HG03520 (cell line): ENCODE results near the gene NDUFB1.

Experiments used
- ATAC-seq: cut with Tn5 transposase; IDR thresholded peaks from one replicate; pipeline ENCODE4 v1.9.1; 2021; ENCODE audit warnings: mild to moderate bottlenecking, moderate library complexity; ENCODE audit not compliant: unreplicated experiment

NDUFB1 gene

DNA sequence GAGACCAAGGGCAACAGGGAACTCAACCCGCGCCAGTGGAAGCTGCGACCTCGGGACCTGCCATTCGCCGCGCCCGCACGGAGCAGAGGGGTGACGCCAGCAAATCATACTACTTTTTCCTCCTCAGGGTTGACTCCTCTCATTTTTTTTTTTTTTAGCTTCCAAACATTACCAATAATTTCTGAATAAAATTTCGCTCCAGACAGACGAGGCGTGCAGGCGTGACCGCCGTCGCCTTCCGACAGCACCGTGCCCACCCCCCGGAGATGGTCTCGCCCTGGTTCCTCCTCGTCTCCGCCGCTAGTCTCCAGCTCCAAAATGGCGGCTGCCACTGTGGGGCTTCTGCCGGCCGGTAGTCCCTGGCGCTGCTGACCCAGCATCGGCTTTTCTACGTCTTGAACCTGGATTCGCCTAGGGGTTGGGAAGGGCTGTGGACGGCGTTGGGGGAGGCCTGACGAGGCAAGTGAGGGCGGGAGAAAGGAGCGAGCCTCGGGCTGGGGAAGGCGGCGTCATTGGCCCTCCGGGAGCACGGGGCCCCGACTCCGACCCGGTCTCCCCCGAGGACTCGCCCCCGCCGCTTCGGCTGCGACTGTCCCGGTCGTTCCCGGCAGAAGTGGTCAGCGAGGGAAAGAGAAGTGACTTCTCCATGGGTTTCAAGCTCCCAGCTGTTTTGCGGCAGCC lies at the start of gene NDUFB1, which contains the start of gene CPSF2:
Gene NDUFB1 (minus strand): TSS at position 37 of the 681 bp plus-strand sequence. CDS start 4,069 bp downstream, outside the sequence.
Gene CPSF2 (plus strand): TSS at position 300 of the 681 bp plus-strand sequence. CDS start 9,016 bp downstream, outside the sequence.
- peak; percentile 80 for ATAC-seq

DNA sequence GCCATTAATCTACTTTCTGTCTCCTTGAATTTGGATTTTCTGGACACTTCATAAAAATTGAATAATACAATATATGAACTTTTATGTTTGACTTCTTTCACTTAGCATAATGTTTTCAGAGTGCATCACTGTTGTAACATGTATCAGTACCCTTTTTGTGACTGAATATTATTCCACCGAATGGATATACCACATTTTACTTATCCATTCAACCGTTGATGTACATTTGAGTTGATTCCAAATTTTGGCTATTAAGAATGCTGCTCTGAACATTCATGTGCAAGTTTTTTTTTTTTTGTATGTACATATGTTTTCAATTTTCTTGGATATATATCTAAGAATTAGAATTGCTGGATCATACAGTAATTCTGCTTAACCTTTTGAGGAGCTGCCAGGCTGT lies 43.5 kb upstream of the NDUFB1 start:
- ATAC-seq, result no peak

- no peak for ATAC-seq
These were observed 40.0 kb upstream of the NDUFB1 start for GRCh38 chr14:92161521-92161920.

DNA sequence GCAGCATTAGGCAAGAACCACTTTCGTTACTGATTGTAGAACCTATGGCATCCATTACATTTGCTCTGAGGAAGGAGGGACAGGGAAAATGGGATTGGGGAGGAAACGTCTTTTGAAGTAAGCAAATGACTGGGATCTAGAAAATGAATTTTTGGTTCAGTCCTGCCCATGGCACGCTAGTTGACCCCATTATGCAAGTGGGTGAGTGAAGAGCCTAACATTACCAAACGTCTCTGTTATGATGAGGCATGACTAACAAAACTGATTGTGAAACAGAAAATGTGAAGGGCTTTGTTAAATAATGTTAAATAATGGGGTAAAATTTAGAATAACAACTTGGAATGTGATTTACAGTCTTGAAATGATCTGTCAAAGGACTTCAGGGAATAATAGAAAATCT lies 39.1 kb upstream of the NDUFB1 start:
- no peak for ATAC-seq

- ATAC-seq, result no peak
These were observed 32.9 kb upstream of the NDUFB1 start for GRCh38 chr14:92154283-92154942.

DNA sequence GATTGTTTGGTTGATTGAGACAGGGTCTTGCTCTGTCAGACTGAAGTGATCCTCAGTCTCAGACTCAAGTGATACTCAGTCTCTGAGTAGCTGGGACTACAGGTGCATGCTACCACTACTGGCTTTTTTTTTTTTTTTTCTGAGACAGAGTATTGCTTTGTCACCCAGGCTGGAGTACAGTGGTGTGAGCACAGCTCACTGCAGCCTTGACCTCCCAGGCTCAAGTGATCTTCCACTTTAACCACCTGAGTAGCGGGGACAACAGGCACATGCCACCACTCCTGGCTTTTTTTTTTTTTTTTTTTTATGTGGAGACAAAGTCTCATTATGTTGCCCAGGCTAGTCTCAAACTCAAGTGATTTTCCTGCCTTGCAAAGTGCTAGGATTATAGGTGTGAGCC lies 32.1 kb upstream of the NDUFB1 start:
- no peak for ATAC-seq

DNA sequence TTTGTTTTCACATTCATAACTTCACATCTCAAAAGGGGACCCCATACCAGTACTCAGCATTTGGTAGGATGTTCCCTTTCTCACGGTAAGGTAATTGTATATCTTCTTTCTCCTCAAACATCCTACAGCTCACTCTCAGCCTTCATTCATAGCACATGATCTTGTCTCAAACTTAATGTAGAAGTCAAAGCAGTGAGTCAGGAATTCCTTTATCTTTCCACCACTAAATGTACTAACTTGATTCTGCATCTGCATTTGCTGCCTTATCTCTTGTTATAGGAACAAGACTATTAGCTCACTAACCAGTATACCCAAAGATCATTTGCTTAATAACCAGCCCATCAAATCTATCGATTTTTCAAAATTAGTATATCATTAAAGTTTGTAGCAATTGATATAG lies 23.2 kb upstream of the NDUFB1 start:
- no peak for ATAC-seq

DNA sequence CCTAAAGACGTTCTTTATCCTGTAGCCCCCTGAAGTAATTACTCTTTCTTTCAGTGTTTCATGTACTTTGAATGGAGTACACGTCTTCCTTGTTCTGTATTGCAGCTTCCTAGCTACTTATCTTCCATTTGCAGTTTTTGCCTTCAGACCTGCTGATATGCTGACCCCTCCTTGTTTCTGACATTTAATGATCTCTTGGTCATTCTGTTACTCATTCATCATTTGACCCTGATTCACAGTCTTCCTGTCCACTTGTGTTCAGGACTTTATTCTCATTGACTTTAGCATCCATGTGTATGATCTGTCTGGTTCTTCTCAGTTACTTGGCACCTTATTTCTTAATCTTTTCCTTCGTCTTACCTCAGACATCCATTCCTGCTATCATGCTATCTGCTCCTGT lies 22.5 kb upstream of the NDUFB1 start:
- ATAC-seq, result no peak

DNA sequence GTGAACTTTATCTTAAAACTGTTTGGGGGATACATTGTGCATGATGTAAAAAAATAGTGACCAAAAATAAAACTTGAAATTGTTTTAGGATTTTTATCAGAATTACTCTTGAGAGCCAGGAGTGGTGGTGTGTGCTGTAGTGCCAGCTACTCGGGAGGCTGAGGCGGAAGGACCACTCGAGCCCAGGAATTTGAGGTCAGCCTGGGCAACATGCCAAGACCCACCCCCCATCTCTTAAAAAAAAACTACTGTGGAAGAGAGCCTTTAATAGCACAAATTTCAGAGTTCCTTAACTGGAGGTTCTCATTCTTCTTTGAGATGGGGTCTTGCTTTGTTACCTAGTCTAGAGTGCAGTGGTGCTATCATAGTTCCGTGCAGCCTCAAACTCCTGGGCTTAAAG lies 21.8 kb upstream of the NDUFB1 start:
- ATAC-seq, result no peak

GRCh38 chr14:92135269-92135668 lies 13.8 kb upstream of the NDUFB1 start:
- ATAC-seq, result no peak

DNA sequence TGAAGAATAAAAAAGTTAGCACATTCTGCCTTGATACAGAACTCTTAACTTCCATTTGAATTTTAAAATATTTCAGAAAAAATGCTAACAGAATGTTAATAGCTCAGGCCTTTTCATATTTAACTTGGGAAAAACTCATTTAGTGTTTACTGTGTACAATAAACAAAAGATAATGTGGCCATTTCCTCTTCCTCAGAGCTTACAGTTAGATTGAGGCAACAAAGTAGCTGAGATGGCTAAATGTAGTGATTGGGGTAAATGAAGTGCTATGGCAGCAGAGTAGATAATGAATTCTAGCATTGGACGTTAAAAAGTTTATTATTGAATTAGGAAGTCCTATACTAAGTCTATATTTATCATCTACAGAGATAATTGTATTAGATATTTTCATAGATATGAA lies 12.9 kb upstream of the NDUFB1 start:
- no peak for ATAC-seq

DNA sequence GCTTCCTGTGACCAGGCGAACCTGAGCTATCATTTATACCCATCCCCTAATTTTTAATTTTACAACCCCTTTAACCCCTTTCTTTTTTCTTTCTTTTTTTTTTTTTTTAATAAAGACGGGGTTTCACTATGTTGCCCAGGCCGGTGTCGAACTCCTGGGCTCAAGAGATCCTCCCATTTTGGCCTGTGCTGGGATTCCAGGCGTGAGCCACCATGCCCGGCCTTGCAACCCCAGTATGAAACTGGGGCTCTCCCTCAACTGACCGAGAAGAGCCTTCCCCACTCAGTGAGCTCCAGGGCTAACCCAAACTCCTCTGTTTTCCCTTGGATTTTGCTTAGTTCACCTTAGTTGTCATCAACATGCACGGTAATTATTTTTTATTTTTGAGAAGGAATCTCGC lies 1.3 kb upstream of the NDUFB1 start:
- ATAC-seq, result no peak

GRCh38 chr14:92122351-92122677 lies 808 bp upstream of the NDUFB1 start:
- no peak for ATAC-seq

- peak; percentile 16 for ATAC-seq
These were observed 268 bp downstream of the NDUFB1 start for GRCh38 chr14:92121207-92121669.

GRCh38 chr14:92109490-92109889 lies 12.0 kb downstream of the NDUFB1 start:
- no peak for ATAC-seq

DNA sequence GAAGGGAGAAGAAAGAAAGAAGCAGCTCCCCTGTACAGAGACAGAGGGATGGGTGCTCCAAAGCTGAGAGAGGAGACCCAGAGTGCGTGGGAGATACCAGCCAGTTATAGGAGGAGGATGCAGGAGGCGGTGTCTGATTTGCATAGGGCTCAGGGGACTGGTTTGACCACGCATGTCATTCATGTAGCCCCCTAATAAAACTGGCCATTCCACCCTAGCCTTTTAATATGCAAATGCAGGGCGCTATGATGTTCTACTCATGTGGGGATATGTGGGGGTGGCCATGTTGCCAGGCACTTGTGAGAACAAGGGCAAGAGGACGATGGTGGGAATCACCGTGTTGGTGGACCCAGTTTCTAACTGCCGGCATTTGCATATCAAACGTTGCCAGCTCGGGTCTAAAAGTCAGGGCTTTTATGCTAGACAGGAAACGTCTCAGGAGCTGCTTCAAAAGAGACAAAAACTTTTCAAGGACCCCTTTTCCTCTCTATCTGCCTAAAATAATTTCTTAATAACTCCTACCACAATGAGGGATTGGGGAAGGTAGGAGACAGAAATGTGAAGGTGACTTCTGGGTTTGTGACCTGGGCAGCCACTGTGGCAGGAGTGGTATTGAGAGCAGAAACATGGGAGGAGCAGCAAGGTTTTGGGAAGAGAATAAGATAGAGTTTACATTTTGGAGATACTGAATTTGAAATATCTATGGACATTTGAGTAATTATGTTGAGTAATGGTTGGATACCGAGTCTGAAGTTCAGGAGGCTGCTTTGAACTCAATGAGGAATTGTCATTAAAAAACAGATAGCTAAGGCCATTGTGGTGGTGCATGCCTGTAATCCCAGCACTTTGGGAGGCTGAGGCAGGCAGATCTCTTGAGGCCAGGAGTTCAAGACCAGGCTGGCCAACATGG lies 12.9 kb downstream of the NDUFB1 start:
- no peak for ATAC-seq

GRCh38 chr14:92106143-92106926 lies 15.2 kb downstream of the NDUFB1 start, which contains the start of gene ATXN3:
Gene ATXN3, minus strand, starts transcription at chr14:92106582. Its CDS starts 30 bp downstream, at chr14:92106552.
- peak; percentile 87 for ATAC-seq

- peak; percentile 4 for ATAC-seq
These were observed 15.7 kb downstream of the NDUFB1 start for GRCh38 chr14:92105893-92106142.

DNA sequence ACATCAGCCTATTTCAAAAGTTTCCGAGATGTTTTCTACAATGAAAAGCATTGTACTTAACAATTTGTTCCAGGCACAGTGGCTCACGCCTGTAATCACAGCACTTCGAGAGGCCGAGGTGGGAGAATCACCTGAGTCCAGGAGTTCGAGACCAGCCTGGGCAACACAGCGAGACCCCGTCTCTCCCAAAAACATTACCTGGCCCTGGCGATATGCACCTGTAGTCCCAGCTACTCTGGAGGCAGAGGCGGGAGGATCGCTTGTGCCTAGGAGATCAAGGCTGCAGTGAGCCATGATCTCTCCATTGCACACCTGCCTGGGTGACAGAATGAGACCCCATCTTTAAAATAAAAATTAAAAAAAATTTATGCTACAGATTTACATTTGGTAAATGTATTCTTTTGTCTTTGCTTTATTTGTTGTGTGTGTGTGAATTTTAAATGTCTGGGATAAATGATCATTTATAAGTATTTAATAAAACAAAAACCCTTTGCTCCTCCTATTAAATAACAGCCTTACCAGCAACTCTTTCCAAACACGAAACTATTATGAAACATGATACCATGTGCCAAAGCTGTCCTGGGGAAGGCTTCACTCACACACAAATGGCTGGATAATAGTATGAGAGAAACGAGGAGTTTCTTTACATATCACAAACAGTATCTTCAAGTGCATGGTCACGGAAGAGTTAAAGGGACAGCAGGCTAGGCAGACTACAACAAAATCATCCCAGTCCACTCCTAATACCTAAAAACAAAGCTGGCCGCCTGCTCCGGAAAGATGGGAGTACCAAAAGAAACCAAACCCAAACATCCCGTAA lies 16.2 kb downstream of the NDUFB1 start:
- ATAC-seq, result no peak

- no peak for ATAC-seq
These were observed 18.0 kb downstream of the NDUFB1 start for GRCh38 chr14:92103363-92103989.
